Measurements from ENCODE around the gene PCBD1.
"Not testable (repeated sequence)": the region's sequence is repeated elsewhere in the genome, so short reads cannot be mapped to it uniquely, and the experiment has no call there.

PCBD1 gene

DNA sequence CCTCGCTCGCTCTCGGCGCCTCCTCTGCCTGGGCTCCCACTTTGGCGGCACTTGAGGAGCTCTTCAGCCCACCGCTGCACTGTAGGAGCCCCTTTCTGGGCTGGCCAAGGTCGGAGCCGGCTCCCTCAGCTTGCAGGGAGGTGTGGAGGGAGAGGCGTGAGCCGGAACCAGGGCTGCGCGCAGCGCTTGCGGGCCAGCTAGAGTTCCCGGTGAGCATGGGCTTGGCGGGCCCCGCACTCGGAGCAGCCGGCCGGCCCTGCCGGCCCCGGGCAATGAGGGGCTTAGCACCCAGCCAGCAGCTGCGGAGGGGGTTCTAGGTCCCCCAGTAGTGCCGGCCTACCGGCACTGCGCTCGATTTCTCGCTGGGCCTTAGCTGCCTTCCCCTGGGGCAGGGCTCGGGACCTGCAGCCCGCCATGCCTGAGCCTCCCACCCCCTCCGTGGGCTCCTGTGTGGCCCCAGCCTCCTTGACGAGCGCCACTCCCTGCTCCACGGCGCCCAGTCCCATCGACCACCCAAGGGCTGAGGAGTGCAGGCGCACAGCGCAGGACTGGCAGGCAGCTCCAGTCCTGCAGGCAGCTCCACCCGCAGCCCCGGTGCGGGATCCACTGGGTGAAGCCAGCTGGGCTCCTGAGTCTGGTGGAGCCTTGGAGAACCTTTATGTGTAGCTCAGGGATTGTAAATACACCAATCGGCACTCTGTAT, 26.7 kb downstream of the PCBD1 start:
- DNase-seq: not testable (repeated sequence)

- DNase-seq: no peak
These were observed 29.6 kb downstream of the PCBD1 start for GRCh38 chr10:70858759-70859158.

DNA sequence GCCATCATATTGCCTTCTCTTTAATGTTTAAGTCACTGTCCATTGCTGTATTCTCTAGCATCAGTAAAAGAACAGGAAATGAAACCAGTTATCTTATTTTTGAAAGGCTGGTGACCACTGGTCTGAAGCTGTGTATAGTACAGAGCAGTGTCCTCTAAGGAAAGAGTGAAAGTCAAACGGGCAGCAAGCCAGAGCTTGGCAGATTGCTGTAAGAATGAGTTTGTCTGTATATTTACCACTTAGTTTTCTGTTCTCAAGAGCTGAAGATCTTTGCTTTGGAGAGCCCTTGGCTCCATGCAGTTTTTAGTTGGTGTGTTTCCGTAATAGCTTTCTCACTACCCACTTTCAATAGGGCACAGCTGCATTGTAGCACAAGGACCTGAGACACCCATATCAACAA, 31.9 kb downstream of the PCBD1 start:
- DNase-seq: no peak

DNA sequence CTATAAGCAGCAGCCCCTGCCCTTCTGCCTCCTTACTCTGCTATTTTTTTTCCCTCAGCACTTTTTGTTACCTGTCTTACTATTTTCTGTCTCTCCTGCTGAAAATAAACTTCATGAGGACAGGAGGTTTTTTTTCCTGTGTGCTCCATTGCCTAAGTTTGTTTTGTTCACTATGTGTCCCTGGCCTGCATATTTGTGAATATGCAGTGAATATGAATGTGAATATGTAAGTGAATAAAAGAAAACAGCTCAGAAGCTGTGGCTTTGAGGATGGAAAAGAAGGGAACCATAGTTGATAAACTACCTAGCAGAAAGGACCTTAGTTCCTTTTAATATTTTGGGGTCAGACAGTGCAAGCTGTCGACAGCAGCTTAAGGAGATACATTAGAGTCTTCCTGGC, 34.9 kb downstream of the PCBD1 start:
- DNase-seq: no peak

- DNase-seq: no peak
These were observed 35.3 kb downstream of the PCBD1 start for GRCh38 chr10:70853038-70853437.

DNA sequence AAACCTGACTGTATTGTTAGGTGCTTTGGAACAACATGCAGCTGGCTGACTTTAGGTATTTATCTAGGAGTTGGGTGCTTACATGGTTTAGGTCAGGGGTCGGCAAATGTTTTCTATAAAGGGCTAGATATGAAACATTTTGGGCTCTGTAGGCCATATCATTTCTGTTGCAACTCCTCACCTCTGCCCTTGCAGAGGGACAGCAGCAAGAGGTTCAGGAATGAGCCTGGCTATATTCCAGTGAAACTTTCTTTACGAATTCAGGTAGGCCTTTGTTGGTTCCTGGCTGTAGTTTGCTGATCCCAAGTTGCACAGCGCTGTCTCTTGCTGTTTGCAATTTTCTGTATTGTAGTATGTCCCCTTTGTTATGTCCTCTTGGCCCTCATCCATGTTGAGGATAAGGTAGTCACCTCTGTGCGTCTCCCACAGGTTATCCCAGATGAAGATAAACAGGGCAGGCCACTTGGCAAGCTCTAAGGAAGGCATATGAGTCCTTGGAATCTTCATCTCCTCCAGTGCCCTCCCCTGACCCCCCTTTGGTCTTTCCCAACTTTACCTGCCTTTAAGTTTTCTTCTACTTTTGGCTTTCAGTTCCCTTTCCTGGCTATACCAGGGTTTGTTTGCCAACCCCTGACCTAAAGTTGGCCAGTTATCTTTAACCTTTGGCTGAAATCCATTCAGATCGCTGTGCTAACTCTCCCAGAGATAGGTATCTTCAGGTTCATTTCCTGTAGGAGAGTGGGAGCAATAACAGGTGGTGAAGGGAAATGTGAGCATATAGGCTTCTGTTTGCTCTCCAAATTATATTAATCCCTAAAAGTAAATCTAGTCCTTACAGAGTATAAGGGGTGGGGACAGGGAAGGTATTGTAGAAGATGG, 36.5 kb downstream of the PCBD1 start:
- no peak for DNase-seq

DNA sequence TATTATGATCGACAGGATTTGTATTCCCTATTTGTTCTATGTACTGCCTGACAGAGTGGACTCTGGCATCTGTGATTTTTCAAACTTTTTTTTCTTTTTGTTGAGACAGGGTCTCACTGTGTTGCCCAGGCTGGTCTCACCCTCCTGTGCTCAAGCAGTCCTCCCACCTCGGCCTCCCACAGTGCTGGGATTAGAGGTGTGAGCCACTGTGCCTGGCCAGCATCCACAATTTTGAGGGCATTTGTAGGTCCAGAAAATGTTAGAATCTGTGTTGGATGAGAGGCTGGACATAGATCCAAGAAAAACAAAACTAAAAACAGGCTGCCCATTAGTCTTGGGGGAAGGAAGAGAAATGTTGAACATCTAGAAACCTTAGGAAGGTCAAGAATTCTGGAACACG, 38.3 kb downstream of the PCBD1 start:
- no peak for DNase-seq

- DNase-seq: no peak
These were observed 38.8 kb downstream of the PCBD1 start for GRCh38 chr10:70849582-70850016.

GRCh38 chr10:70847659-70848360, 40.6 kb downstream of the PCBD1 start:
- DNase-seq: no peak

GRCh38 chr10:70846795-70847194, 41.6 kb downstream of the PCBD1 start:
- DNase-seq: no peak

DNA sequence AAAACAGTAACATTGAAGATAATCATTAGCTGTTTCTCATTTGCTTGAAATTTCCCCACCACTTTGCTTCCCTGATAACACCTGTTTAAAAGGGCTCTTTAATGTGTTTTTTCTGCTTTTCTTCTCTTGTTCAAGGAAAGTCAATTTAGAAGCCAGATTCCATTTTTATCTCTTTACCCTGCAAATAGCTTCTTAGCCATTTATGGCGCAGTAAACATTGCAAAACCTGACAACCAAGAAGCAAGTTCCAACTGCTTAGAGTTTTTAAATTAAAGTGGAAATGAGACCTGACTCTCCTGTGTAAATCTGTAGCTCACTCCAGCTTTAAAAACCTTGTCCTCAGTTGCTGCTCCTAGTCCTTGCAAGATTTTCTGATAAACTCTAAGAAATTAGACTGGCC, 42.5 kb downstream of the PCBD1 start:
- DNase-seq: no peak

DNA sequence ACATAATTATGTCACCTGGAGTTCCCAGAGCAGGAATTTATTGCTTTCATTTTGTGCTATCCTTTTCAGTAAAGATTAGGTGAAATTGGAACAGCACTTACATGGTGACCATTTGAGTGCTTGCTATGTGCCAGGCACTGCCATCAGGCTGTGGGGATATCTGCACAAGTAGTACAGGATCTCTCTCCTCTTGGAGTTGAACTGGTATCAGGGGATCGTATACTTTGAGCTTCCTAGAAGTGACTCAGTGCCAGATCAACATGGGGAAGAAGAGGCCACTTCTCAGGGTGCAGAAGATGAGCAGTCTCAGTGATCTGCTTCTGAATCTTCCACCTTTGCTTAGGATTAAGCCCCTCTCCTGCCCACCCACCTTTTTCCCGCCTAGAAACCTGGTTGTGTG, 43.1 kb downstream of the PCBD1 start:
- no peak for DNase-seq

- no peak for DNase-seq
These were observed 44.4 kb downstream of the PCBD1 start for GRCh38 chr10:70843776-70844489.

GRCh38 chr10:70843333-70843732, 45.0 kb downstream of the PCBD1 start:
- no peak for DNase-seq

- DNase-seq: no peak
These were observed 47.5 kb downstream of the PCBD1 start for GRCh38 chr10:70840836-70841235.

DNA sequence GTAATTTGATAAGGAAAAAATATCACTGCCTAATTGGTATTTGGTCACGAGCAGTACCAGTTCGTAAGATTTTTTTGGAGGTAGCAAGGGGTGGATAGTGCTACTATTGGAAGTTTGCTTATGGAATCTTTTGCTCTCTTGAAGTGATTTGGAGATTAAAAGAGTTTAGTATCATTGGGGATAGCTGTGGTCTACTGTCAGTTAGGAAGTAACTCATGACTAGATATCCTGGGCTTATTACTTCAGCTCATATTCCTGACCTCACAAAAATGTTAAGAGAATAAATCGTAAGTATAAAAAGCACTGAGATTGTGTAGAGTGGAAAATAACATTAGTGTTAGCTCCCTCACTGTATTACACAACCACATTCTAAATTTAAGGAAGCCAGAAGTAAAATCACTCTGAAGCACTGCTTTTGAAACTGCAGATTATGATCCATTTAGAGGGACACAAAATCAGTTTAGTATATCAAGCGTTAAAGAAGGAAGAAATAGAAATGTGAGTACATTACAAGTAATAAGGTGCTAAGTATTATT, 50.0 kb downstream of the PCBD1 start:
- no peak for DNase-seq

- no peak for DNase-seq
These were observed 50.7 kb downstream of the PCBD1 start for GRCh38 chr10:70837660-70838059.

- DNase-seq: no peak
These were observed 52.0 kb downstream of the PCBD1 start for GRCh38 chr10:70836319-70836718.

- no peak for DNase-seq
These were observed 53.8 kb downstream of the PCBD1 start for GRCh38 chr10:70834441-70835151.

- no peak for DNase-seq
These were observed 54.3 kb downstream of the PCBD1 start for GRCh38 chr10:70834021-70834420.

- no peak for DNase-seq
These were observed 54.8 kb downstream of the PCBD1 start for GRCh38 chr10:70833601-70834000.
